Cerebellar nuclear complex (tissue), 1 donor: ENCODE data around the gene DOCK8.
"Not testable (repeated sequence)": the region's sequence is repeated elsewhere in the genome, so short reads cannot be mapped to it uniquely, and the experiment has no call there.

Experiments used
- DNase-seq, 2 experiments: peaks; one replicate each; lab custom pipeline; 2025; lab: John Stamatoyannopoulos, UW

The DOCK8 gene

DNA sequence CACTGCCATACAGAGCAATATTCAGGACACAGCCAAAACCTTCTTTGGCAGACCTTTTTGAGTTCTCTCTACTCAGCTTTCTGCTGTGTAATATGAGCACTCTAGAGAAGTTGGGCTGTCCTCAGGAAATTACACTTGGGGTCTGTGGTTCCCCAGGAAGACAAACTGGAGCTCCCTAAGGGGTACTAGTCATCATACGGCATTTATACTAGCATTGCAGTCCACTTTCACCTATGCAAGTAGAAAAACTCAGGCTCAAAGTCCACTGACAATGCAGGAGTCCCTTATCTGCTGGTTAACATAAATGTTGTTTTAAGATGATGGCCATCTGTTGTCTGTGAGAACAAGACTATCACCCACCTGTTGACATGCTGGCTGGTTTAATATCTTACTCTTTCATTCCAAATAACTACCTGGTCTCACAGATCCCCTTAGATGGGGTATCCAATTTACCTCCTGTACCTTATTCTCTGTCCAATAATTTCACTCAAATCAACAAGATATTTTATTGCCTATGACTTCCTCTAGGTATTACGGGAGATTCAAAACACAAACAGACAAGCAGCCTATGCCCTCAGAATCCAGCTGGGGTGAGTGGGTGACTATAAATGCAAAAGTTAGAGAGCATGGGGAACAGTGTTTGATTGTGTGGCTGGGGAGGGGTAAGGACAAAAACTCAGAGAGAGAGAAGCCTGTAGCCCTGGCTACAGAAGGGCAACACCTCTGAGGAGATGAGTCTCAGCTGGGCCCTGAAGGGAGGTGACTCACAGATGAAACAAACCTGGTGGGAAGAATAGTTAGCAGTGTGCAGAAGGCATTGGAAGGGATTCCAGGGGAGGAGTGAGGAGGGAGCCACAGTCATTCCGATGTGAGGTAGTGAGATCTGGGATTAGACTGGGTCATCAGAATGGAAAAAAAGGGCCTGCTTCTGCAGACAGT is 10.2 kb downstream of the DOCK8 start:
- no peak for DNase-seq

DNA sequence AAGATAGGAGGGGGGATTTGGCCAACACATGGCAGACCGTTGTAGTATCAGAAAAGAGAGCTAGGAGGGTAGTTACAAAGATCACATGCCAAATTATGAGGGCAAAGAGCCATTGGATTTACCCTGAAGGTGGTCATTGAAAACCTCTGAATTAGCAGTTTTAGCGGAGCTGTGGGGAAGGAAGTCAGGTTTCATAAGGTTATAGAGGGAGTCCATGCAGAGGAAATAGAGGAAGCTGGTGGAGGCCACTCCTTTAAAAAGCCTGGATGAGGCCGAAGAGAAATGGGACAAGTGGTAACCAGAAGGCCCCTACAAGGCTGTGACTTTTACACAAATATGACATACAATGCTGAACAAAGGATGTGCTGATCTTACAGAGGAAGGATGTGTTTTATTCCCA is 13.2 kb downstream of the DOCK8 start:
- DNase-seq, result no peak

DNA sequence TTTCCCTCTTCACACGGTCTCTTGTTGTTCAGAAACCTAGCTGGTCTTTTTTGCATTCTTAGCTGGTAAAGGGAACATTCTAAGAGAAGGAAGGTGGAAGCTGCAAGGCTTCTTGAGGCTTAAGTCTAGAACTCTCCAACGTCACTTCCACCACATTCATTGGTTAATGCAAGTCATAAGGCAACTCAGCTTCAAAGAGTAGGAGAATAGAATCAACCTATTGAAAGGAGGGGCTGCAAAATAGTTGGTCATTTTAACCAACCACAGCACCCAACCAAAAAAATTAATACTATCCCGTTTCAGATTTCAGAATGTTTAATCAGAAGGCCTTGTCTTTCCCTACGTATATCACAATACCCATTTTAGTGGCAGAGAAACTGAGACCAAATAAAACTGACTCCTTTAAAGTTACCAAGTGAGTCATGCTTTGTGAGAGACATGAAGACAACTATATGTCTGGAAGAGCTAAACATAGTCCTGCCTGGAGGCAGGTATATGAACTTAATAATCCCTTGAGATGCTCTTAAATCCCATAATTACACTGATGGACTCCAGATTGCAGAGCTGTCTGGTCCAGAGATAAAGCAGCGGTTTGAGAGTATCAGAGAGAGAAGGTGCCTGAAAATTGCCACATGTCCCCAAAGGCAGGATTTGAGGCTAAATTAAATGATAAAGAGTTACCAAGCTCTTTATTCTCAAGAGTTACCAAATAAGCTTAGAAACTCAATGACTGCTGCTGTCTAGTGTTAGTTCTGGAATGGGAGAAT is 14.4 kb downstream of the DOCK8 start:
- DNase-seq, result no peak

DNA sequence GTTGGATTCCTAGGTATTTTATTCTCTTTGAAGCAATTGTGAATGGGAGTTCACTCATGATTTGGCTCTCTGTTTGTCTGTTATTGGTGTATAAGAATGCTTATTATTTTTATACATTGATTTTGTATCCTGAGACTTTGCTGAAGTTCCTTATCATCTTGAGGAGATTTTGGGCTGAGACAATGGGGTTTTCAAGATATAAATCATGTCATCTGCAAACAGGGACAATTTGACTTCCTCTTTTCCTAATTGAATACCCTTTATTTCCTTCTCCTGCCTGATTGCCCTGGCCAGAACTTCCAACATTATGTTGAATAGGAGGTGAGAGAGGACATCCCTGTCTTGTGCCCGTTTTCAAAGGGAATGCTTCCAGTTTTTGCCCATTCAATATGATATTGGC is 17.0 kb downstream of the DOCK8 start:
- not testable (repeated sequence) for DNase-seq

DNA sequence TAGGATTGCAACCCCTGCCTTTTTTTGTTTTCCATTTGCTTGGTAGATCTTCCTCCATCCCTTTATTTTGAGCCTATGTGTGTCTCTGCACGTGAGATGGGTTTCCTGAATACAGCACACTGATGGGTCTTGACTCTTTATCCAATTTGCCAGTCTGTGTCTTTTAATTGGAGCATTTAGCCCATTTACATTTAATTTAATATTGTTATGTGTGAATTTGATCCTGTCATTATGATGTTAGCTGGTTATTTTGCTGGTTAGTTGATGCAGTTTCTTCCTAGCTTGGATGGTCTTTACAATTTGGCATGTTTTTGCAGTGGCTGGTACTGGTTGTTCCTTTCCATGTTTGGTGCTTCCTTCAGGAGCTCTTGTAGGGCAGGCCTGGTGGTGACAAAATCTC is 19.0 kb downstream of the DOCK8 start:
- not testable (repeated sequence) for DNase-seq

DNA sequence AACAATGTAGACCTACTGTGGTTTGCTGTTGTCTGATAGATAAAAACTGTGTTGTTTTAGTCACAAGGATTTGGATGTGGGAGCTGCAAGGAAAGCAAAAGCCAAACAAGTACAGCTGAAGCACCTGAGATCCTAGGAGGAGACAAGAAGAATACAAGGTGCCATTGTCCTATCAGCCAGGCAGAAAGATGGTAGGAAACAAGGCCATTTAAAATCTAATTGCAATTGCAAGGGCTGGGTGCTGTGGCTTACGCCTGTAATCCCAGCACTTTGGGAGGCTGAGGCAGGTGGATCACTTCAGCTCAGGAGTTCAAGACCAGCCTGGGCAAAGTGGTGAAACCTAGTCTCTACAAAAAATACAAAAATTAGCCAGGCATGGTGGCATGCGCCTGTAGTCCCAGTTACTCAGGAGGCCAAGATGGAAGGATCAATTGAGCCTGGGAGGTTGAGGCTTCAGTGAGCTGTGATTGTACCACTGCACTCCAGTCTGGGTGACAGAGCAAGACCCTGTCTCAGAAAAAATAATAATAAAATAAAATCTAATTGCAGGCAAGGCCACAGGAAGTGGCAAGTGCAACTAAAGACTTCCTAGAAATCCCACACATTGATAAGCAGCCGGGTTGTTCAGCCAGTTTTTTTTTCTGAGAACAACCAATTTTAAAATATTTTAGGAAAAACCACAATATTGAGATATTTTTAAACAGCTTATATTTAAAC is 22.6 kb downstream of the DOCK8 start:
- DNase-seq, result no peak

DNA sequence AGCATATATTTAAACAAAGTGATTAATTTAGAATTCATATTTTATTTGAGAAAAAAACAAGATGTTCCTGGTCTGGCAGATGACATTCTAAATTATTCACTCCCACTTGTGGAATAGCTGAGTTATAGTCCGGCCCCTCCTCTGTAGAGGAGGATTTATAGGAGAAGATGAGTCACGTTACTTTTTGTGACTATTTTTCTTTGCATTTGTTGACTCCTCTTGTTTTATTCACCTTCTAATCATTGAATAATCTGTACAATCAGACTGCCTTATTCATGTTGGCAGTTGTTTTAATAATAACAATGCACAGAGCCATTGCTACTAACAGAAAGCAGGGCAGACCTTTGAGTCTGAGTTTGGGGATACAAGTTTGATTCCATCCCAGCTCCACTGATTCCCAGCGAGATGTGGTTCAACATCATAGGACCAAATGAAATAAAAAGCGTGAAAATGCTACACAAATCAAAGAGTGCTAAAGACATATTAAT is 23.2 kb downstream of the DOCK8 start:
- DNase-seq, result no peak

DNA sequence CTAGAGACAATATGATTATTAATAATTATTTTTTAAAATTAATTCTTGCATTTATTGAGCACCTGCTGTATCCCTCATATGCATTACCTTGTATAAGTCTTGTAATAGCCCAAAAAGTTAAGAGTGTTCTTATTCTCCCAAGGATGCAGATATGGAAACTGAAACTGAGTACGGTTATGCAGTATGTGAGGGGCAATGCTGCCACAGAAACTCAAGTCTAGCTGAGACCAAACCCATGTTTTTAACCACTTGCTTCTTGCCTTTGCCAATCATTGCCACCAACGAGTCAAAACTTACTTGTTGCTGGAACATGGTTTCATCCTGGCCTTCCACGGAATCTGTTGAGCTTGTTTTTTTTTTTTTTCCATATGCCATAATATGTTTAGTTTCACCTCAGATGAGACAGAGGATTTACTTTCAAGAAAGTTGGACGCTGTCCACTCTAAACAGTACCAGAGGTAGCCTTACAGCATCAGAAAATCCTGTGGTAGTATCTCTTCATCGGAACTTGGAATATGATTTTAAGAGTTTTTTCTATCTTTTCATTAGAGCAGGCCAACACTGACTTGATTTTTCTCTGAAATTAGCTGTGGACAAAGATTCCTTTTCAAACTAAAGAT is 27.9 kb downstream of the DOCK8 start:
- no peak for DNase-seq

DNA sequence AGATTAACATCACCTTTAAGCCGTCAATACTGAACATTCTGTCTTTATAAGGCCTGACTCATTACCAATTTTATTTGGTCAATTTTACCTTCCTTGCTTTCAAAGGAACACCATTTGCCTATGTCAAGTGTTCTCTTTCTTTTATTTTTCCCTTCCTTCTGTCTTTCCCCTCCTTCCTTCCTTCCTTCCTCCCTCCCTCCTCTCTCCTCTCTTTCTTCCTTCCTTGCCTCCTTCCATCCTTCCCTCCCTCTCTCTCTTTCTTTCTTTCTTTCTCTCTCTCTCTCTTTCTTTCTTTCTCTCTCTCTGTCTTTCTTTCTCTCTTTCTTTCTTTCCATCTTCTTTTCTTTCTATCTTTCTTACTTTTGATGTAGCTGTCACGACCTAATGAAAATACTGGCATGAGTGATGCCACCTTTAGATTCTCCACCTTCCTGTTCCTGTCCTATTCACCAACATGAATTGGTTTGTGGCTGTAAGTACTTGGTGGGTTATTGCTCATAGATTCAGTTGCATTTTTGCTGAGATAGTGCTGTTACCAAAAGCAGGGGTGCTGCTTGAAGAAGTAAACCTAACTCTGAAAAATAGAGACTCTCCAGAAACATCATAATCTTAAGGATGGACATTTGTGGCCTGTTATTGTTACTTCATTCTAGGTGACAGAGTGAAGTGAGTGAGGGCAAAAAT is 33.8 kb downstream of the DOCK8 start:
- DNase-seq, result no peak

DNA sequence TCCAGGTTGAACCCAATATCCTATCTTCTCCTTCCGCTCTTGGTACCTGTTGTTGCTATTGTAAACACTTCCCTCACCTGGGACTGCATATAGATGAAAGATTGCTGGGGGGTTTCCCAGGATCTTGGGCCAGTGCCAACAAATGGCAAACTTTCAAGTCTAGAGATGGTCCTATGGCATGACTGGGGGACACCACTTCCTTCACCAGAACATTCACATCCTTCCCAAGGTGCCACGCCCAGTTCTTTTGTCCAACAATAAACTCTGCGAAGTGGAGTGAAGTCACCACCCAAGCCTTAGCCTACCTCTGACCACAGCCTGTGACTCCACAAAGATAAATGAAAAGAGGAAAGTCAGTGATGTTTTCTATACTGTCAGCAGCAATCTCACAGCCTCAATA is 34.4 kb downstream of the DOCK8 start:
- no peak for DNase-seq

DNA sequence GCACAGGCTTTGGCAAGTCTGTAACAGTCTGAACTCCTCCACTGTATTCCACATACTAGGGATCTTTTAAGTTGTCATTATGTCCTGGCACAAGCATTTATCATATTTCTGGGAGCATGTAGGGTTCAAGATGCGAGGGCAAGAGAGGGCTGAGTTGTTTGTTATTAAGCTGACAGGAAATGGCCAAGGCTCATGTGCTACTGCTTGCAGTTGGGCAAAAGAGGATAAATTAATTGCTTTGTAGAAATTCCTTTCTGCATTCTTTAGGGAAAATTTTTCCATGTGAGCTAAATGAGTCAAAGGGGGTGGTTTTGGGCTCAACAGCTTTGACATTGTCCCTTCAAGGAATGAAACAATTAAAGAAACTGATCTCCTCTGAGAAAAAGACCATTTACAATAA is 35.4 kb downstream of the DOCK8 start:
- no peak for DNase-seq

DNA sequence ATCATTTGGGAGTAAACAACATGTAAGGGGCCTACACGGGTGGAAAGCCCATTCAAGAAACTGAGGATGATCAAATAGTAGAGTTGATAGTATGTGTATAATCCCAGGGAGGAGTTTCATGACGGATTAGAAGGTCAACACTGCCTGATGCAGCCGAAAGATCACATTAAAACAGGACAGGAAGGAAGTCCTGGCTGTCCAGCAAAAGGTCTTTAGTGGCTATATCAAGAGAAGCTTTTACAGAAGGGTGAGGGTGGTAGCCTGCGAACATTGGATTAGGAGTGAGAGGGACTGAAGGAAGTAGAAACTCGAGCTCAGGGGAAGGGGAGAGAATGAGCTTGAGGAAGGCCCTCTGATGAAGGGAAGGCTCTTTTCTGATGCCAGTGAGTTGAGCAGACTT is 36.0 kb downstream of the DOCK8 start:
- no peak for DNase-seq

DNA sequence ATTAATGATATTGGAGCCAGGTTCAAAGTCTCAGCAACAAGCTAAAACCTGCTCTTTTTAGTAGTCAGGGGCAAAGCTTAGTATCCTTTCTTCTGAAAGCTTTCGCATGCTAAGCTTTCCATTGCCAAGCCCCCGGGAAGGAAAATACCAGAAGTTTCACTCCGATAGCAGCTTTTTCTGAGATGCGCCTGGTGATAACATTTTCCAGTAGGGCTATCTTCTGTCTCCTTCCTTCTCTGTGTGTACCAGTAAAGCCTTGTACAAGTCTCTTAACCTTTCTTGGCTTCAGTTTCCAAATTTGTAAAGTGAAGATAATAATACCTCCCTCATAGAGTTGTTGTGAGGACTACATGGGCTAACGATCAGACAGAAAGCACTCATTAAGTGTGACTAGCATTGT is 36.7 kb downstream of the DOCK8 start:
- DNase-seq, result no peak

DNA sequence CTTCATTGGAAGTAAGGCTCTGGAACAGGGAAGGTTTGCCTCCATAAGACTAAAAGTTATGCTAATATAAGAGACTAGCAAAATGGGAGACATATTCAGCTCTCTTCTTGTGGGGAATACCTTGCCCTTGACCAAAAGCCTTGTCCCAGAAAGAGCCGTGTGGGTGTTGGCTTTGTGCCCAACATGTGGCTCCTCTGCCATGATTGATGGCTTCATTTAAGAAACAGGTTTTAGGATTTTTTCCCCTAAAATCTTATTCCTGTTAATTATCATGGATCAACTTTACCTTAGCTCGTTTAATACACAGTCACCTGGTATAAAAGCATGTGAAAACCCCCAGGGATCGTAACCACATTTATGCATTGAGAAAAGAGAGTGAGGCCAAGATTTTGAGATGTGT is 38.9 kb downstream of the DOCK8 start:
- DNase-seq, result no peak

DNA sequence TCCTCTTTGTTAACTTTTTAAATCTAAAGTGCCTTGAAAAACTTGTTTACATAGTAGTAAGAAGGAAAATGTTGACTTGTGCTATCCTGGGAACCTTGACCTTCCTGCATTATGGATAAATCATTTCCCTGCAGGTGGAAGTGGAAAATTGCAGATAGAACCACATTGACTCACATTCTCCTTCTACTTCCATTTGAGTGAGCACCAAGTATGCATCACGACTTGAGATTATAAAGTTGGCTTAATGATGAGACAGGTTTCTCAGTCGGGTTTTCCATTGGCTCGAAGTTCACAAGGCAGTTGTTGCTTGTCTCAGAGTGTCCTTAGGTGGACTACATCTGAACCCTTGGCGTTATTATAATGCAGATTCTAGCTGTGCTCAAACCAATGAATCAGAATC is 39.9 kb downstream of the DOCK8 start:
- DNase-seq, result no peak

DNA sequence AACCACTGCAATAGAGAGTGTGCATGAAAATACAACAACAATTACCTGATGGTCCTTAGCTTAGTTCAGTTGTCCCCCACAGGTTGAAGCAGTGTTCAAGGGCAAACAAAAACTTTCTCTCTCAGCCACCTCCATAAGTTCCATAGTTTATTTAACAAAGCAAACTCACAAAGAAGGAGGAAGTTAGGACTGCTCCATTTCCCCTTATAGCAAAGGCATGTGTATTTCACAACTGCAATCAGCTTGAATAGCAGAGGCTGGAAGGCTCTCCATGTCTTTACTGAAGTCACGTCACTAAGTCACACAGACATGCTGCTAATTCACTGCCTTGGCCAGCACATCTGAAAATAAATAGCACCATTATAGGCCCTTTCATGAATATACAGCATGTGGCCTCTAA is 43.3 kb downstream of the DOCK8 start:
- no peak for DNase-seq

DNA sequence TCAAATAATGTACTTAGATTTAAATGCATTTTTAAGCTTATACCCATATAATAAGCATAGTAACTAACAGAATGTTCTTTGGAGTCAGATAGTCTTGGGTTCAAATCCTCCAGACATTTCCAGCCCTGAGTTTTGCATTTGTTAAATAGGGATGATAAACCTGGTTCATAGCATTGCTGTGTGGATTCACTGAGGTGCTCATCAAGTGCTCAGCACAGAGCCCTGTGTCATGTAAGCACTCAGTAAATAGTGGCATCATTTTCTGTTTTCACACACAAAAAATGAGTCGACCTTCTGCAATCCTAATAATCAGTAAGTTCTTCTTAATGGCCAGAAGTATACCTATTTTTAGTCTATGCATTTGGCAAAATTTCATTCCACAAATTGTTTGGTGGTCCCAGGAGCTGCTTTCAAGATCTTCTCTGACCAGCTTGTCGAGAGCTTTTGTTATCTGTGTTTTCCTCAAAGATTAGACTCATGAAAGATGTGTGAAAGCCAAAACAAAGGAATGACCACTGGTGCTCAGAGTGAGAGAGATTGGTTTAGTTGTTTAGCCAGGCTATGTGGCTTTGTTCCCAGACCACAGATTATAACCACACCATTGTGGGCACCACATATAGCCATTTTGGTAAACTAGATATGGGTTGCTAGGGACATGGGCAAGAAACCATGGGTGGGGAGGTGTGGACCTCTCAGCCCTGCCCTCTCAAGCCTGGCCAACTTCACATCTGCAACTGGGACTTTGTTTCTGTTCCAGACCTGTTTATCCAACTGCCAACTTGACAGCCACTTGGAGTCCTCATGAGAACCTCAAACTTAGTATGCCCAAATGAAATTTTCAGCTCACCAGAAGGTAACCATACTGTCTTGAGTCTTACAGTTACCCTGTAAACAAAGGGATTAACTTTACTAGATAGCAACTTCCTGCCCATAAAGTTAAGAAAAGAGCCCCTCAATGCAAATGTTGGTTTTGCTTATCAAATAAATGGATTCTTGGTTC is 45.0 kb downstream of the DOCK8 start:
- DNase-seq, result no peak

DNA sequence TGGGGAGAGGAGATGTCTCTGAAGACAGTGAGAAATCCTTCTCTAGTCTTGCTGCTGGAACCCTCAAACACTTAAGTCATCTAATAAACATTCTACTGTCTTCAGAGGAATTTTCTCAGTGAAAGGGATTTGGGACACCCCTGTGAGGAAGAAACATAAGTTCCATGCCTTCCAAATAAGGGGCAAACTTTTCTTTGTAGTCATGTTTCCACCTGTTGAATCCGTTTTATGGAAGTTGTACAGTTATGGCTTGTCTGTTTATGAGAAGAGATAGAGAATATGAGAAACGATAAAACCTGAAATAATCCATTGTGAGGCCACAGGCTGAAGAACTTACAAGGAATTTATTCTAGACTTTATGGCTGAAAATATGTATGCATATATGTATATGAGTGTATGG is 49.6 kb downstream of the DOCK8 start:
- DNase-seq, result no peak

DNA sequence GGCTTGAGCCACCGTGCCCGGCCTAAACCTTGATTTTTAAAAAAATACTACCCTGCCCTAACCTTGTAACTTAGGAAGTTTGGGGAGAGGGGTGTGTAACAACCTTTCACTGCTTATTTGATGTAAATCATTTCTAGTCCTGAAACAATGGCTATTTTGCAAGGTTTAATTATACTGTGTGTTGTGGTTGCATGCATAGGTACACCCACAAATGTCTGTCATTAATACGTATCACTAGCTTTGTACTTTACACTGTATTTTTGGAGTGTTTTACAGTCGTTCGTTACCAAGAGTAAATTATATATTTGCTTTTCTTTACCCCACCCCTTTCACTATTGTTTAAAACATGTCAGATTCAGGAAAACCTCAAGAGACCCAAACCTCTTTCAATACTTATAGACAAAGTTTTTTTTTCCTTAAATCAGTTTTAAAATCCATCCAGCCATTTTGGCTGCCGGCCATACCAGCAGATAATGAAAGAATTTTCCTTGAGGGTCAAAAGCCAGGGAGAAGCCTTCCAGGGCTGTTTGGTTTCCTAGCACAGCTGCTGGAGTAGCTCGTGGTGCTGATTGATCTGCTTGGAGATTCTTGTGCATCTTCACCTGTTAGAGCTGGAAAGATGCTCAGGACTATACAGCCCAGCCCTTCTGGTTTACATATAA is 50.7 kb downstream of the DOCK8 start:
- no peak for DNase-seq

DNA sequence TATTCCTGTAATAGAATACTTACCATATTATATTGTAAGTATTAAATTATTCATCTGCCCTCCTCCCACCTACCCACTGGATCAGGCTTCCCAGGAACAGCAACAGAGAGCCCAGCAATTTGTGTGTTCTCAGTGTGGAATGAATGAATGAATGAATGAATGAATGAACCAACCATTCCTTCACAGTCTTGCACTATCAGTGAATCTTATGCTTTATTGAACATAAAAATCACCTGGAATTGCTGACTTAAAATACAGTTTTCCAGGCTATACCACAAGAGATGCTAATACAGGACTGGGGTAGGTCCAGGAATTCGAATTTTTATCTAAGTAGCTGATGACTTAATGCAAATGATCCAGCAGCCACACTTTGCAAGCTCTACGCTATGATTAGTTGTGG is 51.6 kb downstream of the DOCK8 start:
- DNase-seq, result no peak
